Germinal center (tissue), 1 donor: ENCODE results near the gene CPNE2.
"Not testable (repeated sequence)": the region's sequence is repeated elsewhere in the genome, so short reads cannot be mapped to it uniquely, and the experiment has no call there.

Experiments
- DNase-seq: peaks from one replicate; pipeline ENCODE4 v3.0.0; 2012; ENCODE audit warnings: mixed read lengths, low spot score

CPNE2 gene

DNA sequence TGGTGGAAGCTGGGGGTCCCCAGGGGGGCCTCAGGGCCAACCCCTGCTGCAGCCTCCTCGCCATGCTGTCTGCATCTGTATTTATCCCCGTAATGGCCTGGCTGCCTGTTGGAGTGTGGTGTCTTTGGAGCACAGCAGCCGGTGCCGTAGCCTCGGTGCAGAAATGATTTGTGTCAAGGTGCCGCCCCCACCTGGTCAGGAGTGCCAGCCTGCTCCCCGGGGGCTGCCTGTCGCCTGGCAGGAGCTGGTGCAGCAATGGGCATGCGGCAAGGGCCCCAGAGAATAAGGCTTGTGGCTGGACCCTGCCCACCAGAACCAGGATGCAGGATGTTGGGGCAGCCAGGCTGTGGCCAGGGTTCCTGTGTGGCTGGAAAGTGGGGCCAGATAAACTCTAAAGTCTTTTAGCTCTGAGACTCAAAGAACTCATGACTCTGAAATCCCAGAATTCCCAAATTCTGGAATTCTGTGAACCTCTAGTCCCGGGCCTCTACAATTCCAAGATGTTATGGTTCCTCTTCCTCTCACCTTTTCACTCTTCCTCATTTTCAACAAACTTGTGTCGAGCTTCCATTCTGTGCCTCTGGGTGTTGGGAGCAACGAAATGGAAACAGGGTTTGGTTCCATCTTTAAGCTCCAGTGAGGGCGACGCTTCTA lies 5.9 kb downstream of the CPNE2 start:
- no peak for DNase-seq

DNA sequence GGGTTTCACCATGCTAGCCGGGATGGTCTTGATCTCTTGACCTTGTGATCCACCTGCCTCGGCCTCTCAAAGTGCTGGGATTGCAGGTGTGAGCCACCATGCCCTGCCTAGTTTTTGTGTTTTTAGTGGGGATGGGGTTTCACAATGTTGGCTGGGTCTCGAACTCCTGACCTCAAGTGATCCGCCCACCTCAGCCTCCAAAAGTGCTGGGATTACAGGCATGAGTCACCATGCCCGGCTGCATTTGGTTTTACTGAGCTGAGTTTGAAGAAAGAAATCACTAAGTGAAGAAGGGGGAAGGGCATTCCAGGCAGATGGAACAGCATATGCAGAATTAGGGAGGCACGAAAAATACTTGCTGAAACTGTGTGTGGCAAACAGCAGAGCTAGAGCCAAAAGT lies 7.6 kb downstream of the CPNE2 start:
- DNase-seq: not testable (repeated sequence)

DNA sequence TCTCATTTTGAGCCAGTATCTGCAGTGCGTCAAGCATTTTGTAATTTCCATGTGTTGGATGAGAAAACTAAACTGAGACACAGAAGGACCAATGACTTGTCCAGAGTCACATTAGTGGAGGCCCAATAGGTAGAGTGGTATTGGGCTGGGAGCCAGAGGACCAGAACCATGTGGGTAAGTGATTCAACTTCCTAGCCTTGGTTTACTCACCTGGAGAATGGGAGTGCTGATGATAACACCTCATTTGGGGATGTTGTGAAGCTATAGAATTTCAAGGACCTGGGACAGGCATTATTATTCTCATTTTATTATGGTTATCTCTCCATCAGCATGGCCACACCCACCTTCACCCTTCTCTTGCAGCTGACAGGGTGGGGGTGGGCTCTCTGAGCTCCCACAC lies 8.1 kb downstream of the CPNE2 start:
- DNase-seq: no peak

DNA sequence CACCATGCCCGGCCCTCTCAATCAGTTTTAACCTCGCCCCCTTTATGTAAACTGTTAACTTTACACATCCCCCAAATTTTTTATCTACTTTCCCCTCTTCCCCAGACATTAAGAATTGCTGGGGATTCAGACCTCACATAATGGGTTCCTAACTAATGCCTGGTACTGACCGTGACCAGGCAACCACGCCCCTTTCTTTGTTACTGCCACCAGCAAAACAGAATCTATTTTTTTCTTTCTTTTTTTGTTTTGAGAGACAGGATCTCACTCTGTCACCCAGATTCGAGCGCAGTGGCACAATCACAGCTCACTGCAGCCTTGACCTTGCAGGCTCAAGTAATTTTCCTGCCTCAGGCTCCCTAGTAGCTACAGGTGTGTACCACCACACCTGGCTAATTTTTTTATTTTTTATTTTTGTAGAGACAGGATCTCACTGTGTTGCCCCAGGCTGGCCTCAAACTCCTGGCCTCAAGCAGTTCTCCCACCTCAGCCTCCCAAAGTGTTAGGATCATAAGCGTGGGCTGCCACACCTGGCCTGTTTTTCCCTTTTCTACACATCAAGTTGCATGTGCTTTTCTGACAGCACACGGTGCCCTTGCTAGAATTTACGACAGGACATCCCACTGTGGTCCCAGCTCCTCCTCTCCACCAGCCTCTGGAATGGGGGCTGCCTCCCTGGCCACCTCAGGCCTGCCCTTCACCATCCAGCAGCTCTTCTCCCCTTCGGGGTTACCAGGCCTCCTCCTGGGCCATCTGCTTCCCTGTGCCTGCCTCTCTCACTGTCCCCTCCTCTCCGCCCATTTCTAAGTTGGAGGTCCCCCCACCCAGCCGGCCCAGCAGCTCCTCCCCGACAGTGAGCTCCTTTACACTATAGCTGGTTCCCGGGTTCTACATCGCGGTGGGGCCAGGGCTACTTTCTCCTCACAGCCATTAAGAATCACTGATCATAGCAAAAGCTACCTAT lies 10.8 kb downstream of the CPNE2 start:
- DNase-seq: no peak

DNA sequence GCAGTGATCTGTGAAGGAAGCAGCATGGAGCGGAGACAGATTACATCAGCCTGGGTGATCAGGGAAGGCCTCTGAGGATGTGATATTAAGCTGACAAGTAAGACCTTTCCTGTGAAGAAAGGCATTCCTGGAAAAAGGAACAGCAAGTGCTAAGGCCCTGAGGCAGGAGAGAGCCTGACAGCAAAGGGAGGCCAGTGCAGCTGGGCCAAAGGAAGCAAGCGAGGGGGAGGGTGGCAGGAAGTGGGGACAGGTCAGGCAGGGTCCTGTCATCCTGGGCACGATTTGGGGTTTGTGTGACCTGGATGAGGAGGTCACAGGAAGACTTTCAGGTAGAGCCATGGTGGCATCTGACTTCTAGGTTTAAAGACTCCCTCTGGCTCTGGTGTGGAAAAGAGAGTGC lies 12.3 kb downstream of the CPNE2 start:
- DNase-seq: no peak

DNA sequence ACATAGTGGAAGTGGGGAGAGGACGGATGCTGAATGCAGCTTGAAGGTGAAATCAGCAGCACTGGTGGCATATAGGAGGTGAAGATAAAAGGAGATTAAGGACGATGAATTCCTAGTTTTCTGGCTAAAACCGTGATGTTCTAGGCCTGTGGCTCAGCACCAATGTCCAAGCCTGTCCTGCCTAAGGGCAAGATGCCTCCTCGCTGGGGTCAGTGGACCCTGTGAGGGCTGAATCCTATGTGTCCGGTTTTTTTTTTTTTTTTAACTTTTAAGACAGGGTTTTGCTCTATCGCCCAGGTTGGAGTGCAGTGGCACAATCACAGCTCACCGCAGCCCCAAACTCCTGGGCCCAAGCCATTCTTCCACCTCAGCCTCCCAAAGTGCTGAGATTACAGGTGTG lies 12.8 kb downstream of the CPNE2 start:
- no peak for DNase-seq

DNA sequence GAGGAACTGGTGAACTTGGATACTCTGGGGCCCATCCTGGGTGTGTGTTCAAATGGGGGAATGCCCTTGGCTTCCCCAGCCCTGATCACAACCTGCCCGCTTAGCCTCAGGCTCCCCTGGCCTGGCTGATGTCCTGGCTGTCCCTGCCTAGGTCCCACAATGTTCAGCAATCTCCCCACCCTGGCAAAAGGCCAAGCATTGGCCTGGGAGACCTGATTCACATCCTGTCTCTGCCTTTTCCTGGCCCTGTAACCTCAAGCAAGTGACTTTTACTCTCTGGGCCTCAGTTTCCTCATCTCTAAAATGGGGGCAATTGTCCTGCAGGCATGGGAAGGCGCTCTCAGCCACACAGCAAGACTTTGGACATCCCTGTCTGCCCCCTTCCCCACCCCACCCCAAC lies 14.4 kb downstream of the CPNE2 start:
- no peak for DNase-seq

DNA sequence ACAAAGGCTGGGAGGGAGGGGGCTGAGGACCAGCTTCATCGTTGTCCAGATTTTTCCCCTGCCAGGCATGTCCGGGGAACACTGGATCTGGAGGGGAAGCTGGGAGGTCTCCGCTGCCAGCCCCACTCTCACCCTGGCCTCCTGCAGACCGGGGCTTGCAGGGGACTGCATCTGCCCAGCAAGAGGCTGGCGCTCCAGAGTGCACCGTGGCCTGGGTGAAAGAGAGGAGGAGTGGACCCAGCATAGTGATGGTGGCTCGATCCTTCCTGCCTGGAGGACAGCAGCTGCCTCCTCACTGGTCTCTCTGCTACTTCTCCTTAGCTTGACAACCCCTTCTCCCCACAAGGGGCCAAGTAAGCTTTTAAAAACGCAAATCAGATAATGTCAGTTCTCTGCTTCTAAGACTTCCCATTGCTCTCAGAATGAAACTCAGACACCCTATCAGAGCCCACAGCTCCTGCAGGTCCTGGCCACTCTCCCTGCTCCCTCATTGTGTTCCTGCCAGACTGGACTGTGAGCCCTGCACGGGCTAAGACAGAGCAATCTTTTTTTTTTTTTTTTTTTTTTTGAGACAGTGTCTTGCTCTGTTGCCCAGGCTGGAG lies 15.0 kb downstream of the CPNE2 start:
- DNase-seq: no peak

DNA sequence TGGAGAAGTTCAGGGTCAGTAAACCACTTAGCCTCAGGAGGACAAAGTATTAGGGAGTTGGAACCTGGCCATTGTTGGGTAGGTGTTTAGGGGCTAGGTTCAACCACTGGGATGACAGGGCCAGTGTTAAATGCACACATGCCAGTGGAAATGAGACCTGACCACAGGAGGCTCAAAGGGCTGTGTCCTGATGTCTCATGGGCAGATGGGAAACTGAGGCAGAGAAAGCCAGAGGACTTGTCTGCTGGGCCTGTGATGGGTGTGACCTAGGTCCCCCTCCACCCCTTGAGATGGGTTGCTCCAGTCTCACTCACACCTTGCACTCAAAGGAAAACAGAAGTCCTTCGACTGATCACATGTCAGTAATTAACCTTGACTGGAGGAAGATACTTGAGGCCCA lies 16.0 kb downstream of the CPNE2 start:
- no peak for DNase-seq

DNA sequence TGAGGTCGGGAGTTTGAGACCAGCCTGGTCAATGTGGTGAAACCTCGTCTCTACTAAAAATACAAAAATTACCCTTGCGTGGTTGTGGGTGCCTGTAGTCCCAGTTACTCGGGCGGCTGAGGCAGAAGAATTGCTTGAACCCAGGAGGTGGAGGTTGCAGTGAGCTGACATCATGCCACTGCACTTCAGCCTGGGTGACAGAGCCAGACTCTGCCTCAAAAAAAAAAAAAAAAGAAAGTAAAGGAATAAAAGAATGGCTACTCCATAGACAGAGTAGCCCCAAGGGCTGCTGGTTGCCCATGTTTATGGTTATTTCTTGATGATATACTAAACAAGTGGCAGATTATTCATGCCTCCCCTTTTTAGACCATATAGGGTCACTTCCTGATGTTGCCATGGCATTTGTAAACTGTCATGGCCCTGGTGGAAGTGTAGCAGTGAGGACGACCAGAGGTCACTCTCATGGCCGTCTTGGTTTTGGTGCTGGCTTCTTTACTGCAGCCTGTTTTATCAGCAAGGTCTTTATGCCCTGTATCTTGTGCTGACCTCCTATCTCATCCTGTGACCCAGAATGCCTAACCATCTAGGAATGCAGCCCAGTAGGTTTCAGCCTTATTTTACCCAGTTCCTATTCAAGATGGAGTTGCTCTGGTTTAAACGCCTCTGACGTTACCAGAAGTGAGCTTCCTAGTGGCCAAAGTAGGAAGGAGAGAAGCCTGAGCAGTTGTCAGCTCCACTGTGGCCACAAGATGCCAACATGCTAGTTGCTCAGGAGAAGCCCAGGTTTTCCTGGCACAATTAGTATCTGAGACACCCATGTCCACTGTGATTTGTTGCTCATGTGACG lies 17.1 kb downstream of the CPNE2 start:
- DNase-seq: not testable (repeated sequence)

DNA sequence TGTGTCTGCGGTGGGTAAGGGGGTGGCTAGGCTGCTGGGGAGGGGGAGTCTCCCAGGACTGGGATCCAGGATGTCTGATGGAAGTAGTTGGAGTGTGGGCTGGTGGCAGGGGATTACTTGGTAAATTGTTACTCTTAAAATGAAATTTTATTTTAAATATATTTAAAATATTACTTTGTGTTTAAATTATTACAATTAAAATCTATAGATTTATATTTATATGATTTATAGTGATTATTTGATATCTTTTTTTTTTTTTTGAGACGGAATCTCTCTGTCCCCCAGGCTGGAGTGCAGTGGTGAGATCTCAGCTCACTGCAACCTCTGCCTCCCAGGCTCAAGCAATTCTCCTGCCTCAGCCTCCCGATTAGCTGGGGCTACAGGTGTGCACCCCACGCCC lies 18.6 kb downstream of the CPNE2 start:
- no peak for DNase-seq

DNA sequence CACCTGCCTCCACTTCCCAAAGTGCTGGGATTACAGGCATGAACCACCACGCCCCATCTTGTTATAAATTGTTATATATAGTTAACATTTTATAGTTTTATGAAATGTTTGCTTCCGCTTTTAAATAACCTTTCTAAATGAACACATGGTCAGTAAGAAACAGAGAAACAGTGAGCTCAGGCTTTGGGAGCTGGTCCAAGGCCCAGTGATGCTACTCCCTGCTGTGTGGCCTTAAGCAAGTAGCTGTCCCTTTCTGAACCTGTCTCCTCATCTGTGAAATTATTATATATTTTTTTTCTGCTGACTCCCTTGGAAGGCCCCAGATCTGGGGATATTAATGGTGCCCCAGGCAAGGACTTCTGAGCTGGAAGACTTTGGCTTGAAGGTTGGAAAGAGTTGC lies 19.0 kb downstream of the CPNE2 start:
- DNase-seq: no peak

DNA sequence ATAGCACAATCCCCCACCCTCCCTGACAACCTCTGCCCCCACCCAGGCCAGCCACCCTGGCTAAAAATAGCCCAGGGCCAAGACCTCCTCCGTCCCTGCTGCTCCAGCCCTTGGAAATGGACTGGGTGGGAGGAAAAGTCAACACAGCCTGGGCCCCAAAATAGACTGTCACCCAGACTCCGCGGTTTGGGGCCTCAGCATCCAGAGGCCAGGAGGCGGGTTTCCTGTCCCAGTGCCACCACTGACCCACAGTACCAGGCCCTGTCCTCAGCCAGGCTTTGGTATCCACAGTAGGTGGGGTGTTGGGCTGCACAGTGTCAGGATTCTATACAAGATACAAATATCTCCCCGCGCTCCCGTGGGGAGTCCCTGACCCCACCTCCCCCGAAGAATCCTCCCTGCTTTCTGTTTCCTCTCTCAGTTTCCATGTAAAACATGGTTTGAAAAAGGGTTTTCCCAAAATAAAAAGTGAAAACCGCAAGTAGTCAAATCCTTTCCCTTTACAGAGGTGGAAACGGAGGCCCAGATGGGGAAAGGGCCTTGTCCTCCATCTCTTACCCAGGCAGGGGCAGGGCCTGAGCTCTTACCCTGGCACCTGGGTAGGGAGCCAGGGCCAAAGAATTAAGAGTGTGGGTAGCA lies 20.1 kb downstream of the CPNE2 start:
- no peak for DNase-seq

DNA sequence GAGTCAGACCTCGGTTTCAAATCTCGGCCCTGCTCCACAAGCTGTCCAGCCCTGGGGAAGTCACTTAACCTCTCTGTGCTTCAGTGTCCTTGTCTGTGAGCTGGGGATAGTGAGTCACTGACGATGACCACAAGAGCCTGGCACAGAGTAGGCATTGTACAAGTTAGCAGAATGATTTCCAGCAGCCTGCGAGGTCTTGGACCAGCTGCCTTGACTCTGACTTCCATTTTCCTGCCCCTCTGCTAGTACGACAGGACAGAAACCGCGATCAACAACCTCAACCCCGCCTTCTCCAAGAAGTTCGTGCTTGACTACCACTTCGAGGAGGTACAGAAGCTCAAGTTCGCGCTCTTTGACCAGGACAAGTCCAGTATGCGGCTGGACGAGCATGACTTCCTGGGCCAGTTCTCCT lies 20.7 kb downstream of the CPNE2 start:
- no peak for DNase-seq

DNA sequence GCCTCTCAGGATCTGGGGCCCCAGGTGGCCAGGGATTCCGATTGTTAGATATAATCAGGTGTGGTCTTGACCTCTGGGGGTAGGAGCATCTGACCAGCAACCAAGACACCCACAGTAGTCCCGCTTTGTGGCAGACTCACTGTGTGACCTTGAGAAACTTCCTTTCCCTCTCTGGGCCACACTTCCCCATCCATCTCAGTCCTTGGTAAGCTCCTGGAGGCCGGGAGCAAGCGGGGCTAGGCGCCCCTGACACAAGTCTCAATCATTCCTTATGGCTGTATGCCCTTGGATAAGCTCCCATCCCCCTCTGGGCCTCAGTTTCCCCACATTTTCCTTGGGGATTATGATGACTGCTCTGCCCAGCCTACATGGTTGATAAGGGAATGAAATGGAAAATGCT lies 21.3 kb downstream of the CPNE2 start:
- DNase-seq: no peak

DNA sequence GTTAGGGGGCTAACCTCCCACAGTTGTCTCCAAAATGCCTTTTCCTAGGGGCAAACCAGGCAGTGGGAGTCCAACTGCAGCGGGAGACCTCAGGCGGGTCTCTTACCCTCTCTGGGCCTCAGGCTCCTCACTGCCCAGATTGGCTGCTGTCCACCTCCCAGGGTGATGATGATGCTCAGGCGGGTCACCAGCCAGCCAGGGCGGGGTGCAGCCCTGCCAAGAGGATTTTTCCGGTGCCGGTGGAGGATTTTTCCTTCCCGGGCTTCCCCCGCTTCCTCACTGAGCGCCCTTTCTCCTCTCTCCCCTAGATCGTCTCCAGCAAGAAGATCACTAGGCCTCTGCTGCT lies 22.8 kb downstream of the CPNE2 start:
- no peak for DNase-seq

DNA sequence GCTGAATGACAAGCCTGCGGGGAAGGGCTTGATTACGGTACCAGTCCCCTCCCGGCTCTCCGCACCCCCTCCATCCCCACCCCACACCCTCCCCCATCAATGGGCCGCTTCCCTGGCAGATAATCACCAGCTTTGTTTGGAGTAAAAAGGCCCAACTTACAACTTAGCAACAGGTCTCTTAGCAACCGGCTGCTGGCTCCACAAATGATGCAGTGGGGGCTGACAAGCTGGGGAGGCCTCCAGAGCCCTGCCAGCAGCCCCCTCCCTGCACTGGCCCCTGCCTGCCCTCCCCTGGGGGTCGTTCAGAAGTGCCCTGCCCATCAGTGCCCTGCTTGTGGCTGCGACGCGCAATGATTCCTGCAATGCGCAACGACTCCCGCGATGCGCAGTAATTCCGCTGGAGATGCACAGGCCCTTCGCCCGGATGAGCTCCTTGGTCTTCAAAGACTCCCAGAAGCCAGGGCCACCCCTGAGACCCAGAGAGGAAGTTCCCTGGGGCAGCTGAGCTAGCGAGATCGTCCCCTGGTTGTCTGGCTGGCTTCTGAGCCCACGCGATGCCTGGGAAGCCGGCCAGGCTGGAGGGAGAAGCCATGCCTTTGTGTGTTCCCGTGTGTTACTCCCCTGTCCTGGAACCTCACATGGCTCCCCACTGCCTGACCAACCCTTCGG lies 23.3 kb downstream of the CPNE2 start:
- DNase-seq: no peak

DNA sequence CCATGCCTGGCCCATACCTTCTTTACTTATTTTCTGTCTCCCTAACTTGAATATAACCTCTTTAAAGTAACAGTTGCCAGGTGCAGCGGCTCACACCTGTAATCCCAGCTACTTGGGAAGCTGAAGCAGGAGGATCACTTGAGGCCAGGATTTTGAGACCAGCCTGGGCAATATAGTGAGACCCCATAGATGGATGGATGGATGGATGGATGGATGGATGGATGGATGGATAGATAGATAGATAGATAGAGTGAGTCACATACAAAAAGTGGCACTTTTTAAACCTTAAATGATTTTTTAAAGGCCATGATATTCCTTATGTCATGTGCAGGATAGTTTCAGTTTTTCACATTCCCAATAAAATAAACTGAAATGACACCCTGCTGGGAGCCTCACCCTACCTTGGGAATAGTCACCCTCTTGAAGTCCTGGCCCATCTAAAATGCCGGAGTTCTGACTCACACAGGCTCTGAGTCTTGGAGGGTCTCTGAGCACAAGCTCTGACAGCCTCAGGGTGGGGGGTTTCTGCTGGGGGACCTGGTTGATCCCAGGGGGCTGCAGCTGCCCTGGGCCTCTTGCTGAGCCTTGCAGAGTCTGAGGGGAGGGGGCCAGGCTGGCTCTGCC lies 26.2 kb downstream of the CPNE2 start:
- DNase-seq: no peak

DNA sequence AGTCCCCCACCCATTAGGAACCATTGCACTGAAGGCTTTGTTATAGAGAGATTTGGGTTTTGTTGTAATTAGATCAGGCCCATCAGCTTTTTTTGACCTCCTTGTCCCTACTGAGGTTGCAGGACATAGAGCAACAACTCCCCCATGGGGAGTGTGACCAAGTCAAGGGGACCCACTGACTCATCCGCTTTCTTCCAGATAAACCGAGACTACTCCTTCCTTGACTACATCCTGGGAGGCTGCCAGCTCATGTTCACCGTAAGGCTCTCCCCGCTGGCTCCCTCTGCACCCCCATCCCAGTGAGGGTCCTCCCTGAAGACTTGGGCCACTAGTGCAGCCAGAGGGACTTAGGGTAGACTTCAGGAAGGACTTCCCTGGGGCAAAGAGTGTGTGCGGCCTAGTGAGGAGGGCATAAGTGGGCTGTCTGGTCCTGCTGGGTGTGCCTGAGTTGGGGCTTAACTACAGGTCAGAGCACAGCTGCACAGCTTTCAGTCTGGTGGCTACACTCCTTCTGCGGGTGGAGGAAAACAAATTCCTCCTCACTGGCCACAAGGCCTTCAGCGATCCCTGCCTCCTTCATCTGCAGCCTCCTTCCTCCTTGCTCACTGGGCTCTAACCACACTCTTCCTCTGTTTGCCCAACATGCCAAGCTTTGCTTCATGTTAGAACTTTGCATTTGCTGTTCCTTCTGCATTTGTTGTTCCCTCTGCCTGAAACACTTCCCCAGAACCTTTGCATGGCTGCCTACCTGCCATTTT lies 31.0 kb downstream of the CPNE2 start:
- no peak for DNase-seq
